ENCODE data around the gene SYCP2L.
"Not testable (repeated sequence)": the region's sequence is repeated elsewhere in the genome, so short reads cannot be mapped to it uniquely, and the experiment has no call there.

DNA sequence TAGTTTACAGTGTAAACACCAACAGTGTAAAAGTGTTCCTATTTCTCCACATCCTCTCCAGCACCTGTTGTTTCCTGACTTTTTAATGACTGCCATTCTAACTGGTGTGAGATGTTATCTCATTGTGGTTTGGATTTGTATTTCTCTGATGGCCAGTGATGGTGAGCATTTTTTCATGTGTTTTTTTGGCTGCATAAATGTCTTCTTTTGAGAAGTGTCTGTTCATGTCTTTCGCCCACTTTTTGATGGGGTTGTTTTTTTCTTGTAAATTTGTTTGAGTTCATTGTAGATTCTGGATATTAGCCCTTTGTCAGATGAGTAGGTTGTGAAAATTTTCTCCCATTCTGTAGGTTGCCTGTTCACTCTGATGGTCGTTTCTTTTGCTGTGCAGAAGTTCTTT lies 98.1 kb downstream of the SYCP2L start:
- not testable (repeated sequence) for TF ChIP-seq CTCF (optimal IDR thresholded peaks at IDR 0.05 in 1 of 3, IDR thresholded peaks at IDR 0.05 in 1 of 3, conservative IDR thresholded peaks at IDR 0.05 in 1 of 3; ENCODE audit: extremely low read depth in 1 of 3, insufficient read depth in 2 of 3, low read length in 3 of 3); EZH2 (IDR thresholded peaks at IDR 0.05; ENCODE audit: low read length)

Measured in keratinocyte (primary cell).